Endometrium (tissue), 2 donors: Measurements from ENCODE around the gene RBBP8NL.

Source experiments
- FAIRE-seq: peaks from 2 replicates; lab custom pipeline; 2012; peaks lifted over from hg19 to GRCh38; lab: Jason Lieb, UNC
- donor health status: control.
- donor health status: control.

Gene RBBP8NL

DNA sequence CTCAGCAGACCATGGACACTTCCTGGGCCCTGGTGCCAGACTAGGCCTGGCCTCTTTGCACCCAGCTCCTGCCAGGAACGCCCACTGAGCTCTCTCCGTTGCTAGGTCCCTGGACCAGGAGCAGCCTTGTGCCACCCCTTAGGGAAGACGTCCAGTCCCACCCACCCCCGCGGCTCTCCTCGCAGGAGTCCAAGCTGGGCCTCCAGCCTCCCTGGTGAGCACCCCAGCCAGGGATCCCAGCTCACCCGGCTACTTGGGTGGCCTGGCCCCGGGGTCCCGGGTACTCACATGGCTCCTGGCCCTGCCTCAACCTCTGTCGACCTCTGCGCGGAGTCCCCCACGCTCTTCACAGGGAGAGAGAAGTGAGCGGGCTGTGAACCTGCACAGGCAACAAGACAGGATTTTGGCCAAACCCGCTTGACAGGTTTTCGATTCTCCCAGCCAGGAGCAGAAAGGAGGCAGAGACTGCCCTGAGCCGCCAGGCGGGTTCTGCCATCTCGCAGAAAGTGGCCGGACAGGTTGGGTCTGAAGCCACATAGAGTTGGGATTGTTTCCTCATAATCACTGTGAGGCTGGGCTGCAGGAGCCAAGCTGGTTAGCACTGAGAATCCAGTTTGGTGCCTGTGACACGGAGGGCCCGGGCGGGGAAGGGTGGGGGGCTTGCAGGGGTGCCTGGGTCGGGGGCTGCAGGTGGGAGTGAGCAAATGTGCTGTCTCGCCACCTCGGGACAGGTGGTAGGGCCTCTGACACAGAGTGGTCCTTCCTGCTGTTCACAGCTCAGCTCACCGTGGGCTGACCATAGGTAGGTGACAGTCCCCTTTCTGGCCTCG lies at the start of gene RBBP8NL:
RBBP8NL (minus strand) TSS at position 368 of the 830 bp plus-strand sequence. CDS start 7,892 bp downstream, outside the sequence.
- FAIRE-seq = no peak

DNA sequence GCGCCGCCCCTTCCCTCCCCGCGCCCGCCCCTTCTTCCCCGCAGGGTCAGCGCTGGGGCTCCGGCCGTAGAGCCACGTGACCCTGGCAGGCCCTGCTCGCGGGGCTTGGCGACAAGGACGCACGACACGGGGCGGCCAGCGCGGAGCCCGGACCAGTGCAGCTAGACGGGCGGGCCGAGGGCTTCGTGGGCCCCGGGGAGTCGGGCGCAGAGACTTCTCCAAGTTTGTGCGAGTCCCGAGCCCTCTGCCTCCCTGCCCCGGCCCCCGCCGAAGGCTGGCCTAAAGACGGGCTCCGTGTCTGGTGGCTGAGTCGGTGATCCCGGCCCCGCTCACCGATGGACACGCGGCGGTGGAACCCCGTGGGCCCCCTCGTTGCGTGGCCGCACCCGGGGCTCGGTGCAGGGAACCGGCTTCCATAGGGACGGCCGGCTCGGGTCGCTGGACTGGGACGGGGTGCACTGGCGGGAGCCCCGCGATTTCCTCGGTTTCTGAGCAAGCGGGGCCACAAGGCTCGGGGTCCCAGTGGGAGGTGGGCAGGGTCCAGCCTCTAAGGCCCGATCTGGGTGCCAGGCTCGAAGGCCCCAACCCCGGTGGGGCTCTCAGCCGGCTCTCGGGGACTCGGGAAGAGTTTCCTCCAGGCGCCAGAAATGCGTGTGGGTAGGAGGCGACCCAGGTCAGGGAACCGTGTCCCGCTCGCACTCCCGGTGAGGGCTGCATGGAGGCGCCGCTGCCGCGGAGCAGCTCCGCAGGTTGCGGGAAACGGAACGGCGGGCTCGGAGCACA lies 48.9 kb upstream of the RBBP8NL start:
- no peak for FAIRE-seq

- no peak for FAIRE-seq
Measured at GRCh38 chr20:62475772-62476055, 48.4 kb upstream of the RBBP8NL start, which contains the start of gene GATA5. TSS of gene GATA5 (minus strand) at chr20:62475995. CDS start at chr20:62475521, 474 bp downstream.

GRCh38 chr20:62475027-62475771 lies 47.9 kb upstream of the RBBP8NL start:
- FAIRE-seq = no peak

GRCh38 chr20:62474604-62475026 lies 47.3 kb upstream of the RBBP8NL start:
- no peak for FAIRE-seq

- FAIRE-seq = no peak
Measured at GRCh38 chr20:62473717-62474603, 46.6 kb upstream of the RBBP8NL start.

DNA sequence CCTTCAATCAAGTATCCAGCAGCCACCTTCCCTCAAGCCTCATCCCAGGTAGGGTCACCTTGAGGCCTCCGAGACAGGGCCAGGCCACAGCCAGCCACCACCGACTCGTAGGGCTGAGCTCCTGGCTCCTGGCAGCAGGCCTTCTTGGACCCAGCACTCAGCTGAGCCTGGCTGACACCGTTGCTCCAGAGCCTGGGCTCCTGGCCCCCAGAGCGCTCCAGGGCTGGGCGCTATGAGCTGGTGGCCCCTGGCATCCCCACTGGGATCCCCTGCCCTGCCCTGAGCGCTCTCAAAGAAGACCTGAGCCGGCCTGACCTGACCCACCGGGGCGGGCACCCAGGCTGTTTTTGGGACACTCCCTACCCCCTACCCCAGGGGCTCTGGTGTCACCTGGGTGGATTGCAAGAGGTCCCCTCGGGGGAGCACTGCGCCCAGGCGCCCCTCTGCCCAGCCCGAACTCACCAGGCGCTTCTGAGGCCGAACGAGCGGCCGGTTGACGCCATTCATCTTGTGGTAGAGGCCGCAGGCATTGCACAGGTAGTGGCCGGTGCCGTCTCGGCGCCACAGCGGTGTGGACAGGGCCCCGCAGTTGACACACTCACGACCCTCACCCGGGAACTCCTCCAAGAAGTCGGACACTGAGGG lies 45.7 kb upstream of the RBBP8NL start:
- no peak for FAIRE-seq

DNA sequence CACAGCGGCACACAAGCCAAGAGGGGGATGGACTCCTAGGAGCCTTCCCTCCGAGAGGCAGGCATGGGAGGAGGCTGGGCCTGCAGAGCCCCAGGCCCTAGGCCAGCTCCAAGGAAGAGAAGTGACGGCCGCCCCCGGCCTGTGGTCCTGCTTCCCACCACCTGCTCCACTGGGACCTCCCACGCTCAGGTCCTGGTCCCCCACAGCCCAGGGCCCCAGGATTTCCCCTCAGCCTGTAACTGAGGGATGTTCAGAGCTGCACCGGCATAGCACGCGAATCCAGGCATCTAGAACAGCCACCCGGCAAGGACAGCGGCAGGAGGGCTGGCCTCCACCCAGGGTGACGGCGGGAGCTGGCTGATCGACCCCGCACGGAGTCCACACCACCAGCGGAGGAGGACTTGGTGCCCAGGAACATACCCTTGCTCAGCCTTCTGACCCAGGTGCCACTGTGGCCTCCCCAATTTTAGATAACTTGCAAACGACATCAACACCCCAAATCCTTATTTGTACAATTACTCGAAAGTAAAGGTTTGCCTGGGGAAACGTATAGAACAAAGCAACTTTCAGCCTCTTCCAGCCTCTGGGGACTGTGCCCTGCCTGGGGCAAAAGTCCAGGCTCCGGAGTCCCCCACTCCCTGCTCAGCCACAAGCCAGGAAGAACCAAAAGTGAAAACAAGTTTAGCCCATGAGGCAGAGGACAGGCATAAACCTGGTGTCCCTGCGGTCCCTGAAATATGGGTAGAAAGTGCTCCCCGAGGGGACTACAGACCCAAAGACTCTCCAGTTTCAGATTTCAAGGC lies 45.0 kb upstream of the RBBP8NL start:
- FAIRE-seq = no peak

GRCh38 chr20:62470459-62470858 lies 43.1 kb upstream of the RBBP8NL start:
- FAIRE-seq = no peak

- no peak for FAIRE-seq
Measured at GRCh38 chr20:62470001-62470400, 42.7 kb upstream of the RBBP8NL start.

GRCh38 chr20:62469352-62469751 lies 42.0 kb upstream of the RBBP8NL start:
- no peak for FAIRE-seq

DNA sequence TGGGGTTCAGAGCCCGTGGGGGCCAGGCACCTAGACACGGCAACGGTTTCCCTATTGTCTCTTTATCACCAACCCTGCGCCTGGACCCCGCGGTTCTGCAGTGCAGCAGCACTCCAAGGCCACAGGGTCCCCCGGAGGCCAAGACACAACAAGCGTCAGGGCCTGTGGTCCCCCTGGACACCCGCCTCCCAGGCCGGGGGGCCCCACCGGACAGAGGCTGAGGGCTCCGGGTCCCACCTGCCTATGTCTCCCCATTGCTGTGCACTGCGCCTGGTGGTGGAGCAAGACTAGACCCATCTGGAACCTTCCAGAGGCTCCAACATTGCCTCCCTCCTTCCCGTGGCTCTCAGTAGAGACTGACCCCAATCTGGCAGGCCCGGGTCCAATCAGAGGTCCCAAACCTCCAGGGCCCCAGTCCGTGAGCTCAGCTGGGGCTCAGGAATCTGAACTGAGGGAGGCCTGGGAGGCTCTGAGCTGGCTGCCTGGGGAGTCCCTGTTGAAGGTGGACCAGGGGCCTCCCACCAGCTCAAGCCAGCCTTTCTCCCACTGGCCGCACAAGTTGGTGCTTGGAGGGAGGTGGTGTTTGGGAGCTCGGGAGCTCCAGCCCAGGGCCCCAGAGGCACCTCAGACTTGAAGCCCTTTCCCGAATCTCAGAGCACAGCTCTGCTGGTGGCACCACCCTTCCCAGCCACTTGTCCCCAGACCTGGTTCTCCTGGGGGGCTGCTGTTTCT lies 39.6 kb upstream of the RBBP8NL start:
- no peak for FAIRE-seq

DNA sequence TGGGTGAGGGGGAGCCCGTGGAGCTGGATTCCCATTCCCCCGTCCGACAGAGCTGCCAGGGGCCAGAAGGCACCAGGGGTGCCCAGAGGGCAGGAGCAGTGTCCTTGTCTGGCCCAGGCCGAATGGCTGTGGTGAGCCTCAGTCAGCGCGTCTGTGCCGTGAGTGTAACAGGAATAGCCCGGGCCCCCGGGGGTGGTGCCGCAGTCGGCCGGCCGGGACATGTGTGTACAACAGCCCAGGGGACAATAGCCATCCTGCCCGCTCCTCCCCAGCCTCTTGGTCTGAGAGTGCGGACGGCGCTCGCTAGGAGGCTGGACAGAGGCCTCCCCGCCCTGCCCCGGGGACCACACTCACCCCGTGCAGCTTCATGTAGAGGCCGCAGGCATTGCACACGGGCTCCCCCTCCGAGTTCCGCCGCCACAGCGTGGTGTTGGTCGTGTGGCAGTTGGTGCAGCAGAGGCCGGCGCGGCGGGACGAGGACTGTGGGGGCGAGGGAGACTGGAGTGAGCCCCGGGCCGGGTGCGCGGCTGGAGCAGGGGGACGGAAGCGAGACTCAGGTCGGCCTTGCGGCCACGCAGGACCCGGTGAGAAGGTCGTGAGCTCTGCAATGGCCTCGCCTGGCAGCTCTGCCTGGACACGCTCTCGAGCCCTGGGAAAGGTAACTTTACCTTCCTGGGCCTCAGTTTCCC lies 38.9 kb upstream of the RBBP8NL start:
- no peak for FAIRE-seq

DNA sequence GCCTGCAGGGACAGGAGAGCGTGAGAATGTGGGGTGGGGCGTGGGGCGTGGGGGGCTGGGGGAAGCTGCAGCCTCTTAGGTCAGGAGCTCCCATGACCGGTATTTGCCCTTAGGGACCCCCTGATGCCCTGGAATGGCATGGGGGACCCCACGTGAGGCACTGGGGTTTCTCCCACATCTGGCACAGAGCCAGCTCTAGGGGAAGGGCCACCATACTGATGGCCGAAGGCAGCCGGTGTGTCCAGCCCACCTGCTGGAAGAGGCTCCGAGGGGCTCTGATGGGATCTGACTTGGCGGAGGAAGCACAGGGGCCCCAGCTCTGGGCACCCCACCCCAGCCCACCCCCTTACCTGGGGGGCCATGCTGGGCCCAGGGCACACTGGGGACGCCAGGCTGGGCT lies 37.7 kb upstream of the RBBP8NL start:
- FAIRE-seq = no peak

DNA sequence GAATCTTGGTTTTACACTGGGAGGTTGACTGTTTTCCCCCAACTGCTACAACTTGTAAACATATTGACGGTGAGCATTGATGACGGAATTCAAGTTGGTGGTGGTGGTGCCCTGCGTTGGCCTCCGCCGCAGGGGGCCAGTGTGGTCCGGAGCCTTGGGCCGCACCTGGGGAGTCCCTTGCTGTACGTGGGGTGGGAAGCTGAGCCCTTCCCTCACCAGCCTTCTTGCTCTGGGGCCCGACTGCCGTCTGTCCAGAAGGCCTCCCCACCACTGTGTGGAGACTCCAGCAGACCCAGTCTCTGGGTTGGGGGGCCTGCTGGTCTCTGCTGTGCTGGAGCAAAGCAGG lies 37.1 kb upstream of the RBBP8NL start:
- FAIRE-seq = no peak

- no peak for FAIRE-seq
Measured at GRCh38 chr20:62463651-62464424, 36.5 kb upstream of the RBBP8NL start.

- FAIRE-seq = no peak
Measured at GRCh38 chr20:62462976-62463592, 35.7 kb upstream of the RBBP8NL start.

GRCh38 chr20:62461834-62462233 lies 34.5 kb upstream of the RBBP8NL start:
- no peak for FAIRE-seq
